CD4-positive, alpha-beta memory T cell (primary cell): ENCODE data around the gene CELF1. TPM values are rescaled to one million over a fixed set of nuclear protein-coding genes. Genes with fewer than 3 reads are reported as not detected.

Source experiments
- CTCF ChIA-PET: fragments of 350-600 bp; sonication (Branson Sonifier 250); formaldehyde crosslinking; loops from one replicate; lab custom pipeline; 2021; ENCODE audit warnings: inconsistent platforms; ENCODE audit not compliant: partially characterized antibody; lab: Charles Lee
- POLR2A ChIA-PET: fragments of 350-600 bp; sonication (Branson Sonifier 250); formaldehyde crosslinking; loops from one replicate; lab custom pipeline; 2021; ENCODE audit not compliant: partially characterized antibody; lab: Charles Lee
- DNase-seq, 5 donors: peaks; one replicate each; pipeline versions ENCODE4 v3.0.0 to v3.0.0-alpha.2; 2020 to 2022; ENCODE audit warnings: mixed read lengths in 1 of 5
- H3K27ac ChIP-seq: one replicate; pipeline ENCODE4 v1.7.0; 2013; ENCODE audit warnings: low read depth, low read length
- H3K27me3 ChIP-seq: 2 replicates; pipeline ENCODE4 v1.7.0; 2013; ENCODE audit warnings: mild to moderate bottlenecking, low read length, moderate library complexity; ENCODE audit not compliant: insufficient read depth
- H3K36me3 ChIP-seq: 2 replicates; pipeline ENCODE4 v1.7.0; 2013; ENCODE audit warnings: mild to moderate bottlenecking, low read length, moderate library complexity; ENCODE audit not compliant: insufficient read depth
- H3K4me1 ChIP-seq: 2 replicates; pipeline ENCODE4 v1.7.0; 2013; ENCODE audit warnings: mild to moderate bottlenecking, low read length, moderate library complexity; ENCODE audit not compliant: insufficient read depth
- H3K4me3 ChIP-seq, 2 donors: one replicate each; pipeline ENCODE4 v1.7.0; 2013; ENCODE audit warnings: low read length in 2 of 2, mild to moderate bottlenecking in 1 of 2
- H3K9me3 ChIP-seq, 2 donors: one replicate each; pipeline ENCODE4 v1.7.0; 2013; ENCODE audit warnings: low read length in 2 of 2, control low read depth in 1 of 2; ENCODE audit not compliant: control insufficient read depth in 1 of 2
- H3K27ac Mint-ChIP-seq, 7 donors: one replicate each; pipeline ENCODE4 v1.8.0; 2020 to 2021; ENCODE audit warnings: mixed read lengths in 7 of 7, mild to moderate bottlenecking in 6 of 7, inconsistent platforms in 3 of 7, moderate library complexity in 3 of 7
- H3K27me3 Mint-ChIP-seq, 2 donors: one replicate each; pipeline ENCODE4 v1.8.0; 2020 to 2021; ENCODE audit warnings: mixed read lengths in 2 of 2
- H3K36me3 Mint-ChIP-seq, 2 donors: one replicate each; pipeline ENCODE4 v1.8.0; 2020 to 2021; ENCODE audit warnings: mixed read lengths in 2 of 2, inconsistent platforms in 1 of 2, mild to moderate bottlenecking in 1 of 2
- H3K4me1 Mint-ChIP-seq, 4 donors: one replicate each; pipeline ENCODE4 v1.8.0; 2020 to 2021; ENCODE audit warnings: mixed read lengths in 4 of 4, mild to moderate bottlenecking in 1 of 4
- H3K4me3 Mint-ChIP-seq, 8 donors: one replicate each; pipeline ENCODE4 v1.8.0; 2020 to 2021; ENCODE audit warnings: mixed read lengths in 8 of 8, mild to moderate bottlenecking in 7 of 8, moderate library complexity in 6 of 8, inconsistent platforms in 3 of 8
- H3K9me3 Mint-ChIP-seq, 8 donors: one replicate each; pipeline ENCODE4 v1.8.0; 2020 to 2021; ENCODE audit warnings: mixed read lengths in 8 of 8, mild to moderate bottlenecking in 5 of 8, inconsistent platforms in 3 of 8, moderate library complexity in 1 of 8
- intact Hi-C: fragments of 100-400 bp; cut with micrococcal nuclease; formaldehyde crosslinking; loops from one replicate; pipeline ENCODE4 v1.15.1; 2023
- polyA plus RNA-seq, 2 donors: library from polyadenylated mRNA; unstranded; fragments of 300-500 nt; fragmentation: Illumina TruSeq; gene quantifications; one replicate each; pipeline ENCODE4 v1.2.3, GENCODE V29; 2021
- total RNA-seq, 2 experiments: library from RNA; stranded (reverse); gene quantifications; one replicate each; pipeline ENCODE4 v1.2.3, GENCODE V29; 2021

CELF1 gene
- total and polyA plus RNA-seq, 4 experiments from 2014 or later, result 45.6 to 149 (median 110) TPM

- Histone ChIP-seq H3K27ac (no peak overlapping the region), H3K4me3 (no peak overlapping the region), H3K4me1 (peaks cover 51% of the 10 kb centered on the region), H3K36me3 (peaks cover 12% of the 10 kb centered on the region), H3K9me3 (no peaks in the 10 kb centered on the region), H3K27me3 (no peaks in the 10 kb centered on the region)
- intact Hi-C loops, result no loop called here
- H3K27ac Mint-ChIP-seq, result peak overlapping the region in 4 of 7 donors; percentile 9 to 55 (median 36)
- H3K36me3 Mint-ChIP-seq, result peaks cover 5 to 43% of the 10 kb centered on the region in 2 donors
- ChIA-PET CTCF (interaction anchor here (0.6 to 1.4 kb wide), 2 partner anchors 9 to 50 kb away, joined by 3 to 5 read pairs; no protein-coding TSS in a partner anchor), POLR2A (interaction anchor here (0.6 to 1.5 kb wide), 2 partner anchors 9 to 777 kb away, joined by 4 read pairs; no protein-coding TSS in a partner anchor)
- H3K4me3 Mint-ChIP-seq, result no peak overlapping the region
- no peak for DNase-seq
- no peaks in the 10 kb centered on the region for H3K9me3 Mint-ChIP-seq
- peaks cover 36 to 66% (median 42%) of the 10 kb centered on the region in 4 donors for H3K4me1 Mint-ChIP-seq
- no peaks in the 10 kb centered on the region for H3K27me3 Mint-ChIP-seq
Observed at GRCh38 chr11:47501101-47501500, 51.8 kb downstream of the CELF1 start.

- ChIA-PET POLR2A (interaction anchor here (0.7 kb wide), 1 partner anchor 11 kb away, joined by 3 read pairs; no protein-coding TSS in a partner anchor), CTCF (interaction anchor here (1.4 kb wide), 1 partner anchor 10 kb away, joined by 5 read pairs; no protein-coding TSS in a partner anchor)
- Histone ChIP-seq H3K9me3 (no peaks in the 10 kb centered on the region), H3K36me3 (peaks cover 15% of the 10 kb centered on the region), H3K4me3 (no peak overlapping the region), H3K27ac (no peak overlapping the region), H3K27me3 (no peaks in the 10 kb centered on the region), H3K4me1 (peaks cover 53% of the 10 kb centered on the region)
- Mint-ChIP-seq H3K9me3 (no peaks in the 10 kb centered on the region), H3K27me3 (no peaks in the 10 kb centered on the region), H3K4me3 (no peak overlapping the region), H3K4me1 (peaks cover 35 to 62% (median 41%) of the 10 kb centered on the region in 4 donors), H3K36me3 (peaks cover 5 to 42% of the 10 kb centered on the region in 2 donors), H3K27ac (peak overlapping the region in 4 of 7 donors; percentile 9 to 55 (median 32))
- no peak for DNase-seq
- intact Hi-C loops, result no loop called here
Observed at GRCh38 chr11:47500121-47500520, 52.8 kb downstream of the CELF1 start.

- Histone ChIP-seq H3K9me3 (no peaks in the 10 kb centered on the region), H3K36me3 (peaks cover 21% of the 10 kb centered on the region), H3K4me1 (peaks cover 49% of the 10 kb centered on the region), H3K27me3 (no peaks in the 10 kb centered on the region), H3K4me3 (no peak overlapping the region), H3K27ac (no peak overlapping the region)
- Mint-ChIP-seq H3K4me3 (no peak overlapping the region), H3K36me3 (peaks cover 5 to 39% of the 10 kb centered on the region in 2 donors), H3K9me3 (no peaks in the 10 kb centered on the region), H3K27ac (peak overlapping the region in 2 of 7 donors; percentile 29 to 52), H3K4me1 (peaks cover 31 to 58% (median 38%) of the 10 kb centered on the region in 4 donors), H3K27me3 (no peaks in the 10 kb centered on the region)
- ChIA-PET CTCF (no interaction called here), POLR2A (no interaction called here)
- intact Hi-C loops, result no loop called here
- DNase-seq, result no peak
Observed at GRCh38 chr11:47499614-47500013, 53.3 kb downstream of the CELF1 start.

- Histone ChIP-seq H3K4me3 (no peak overlapping the region), H3K27ac (no peak overlapping the region), H3K27me3 (no peaks in the 10 kb centered on the region), H3K9me3 (no peaks in the 10 kb centered on the region), H3K4me1 (peaks cover 47% of the 10 kb centered on the region), H3K36me3 (peaks cover 25% of the 10 kb centered on the region)
- CTCF ChIA-PET, result interaction anchor here (1.4 to 1.7 kb wide), 2 partner anchors 9 to 11 kb away, joined by 5 read pairs; no protein-coding TSS in a partner anchor
- H3K27me3 Mint-ChIP-seq, result no peaks in the 10 kb centered on the region
- no peak for DNase-seq
- POLR2A ChIA-PET, result no interaction called here
- intact Hi-C loops, result no loop called here
- no peaks in the 10 kb centered on the region for H3K9me3 Mint-ChIP-seq
- peaks cover 7 to 42% of the 10 kb centered on the region in 2 donors for H3K36me3 Mint-ChIP-seq
- H3K27ac Mint-ChIP-seq, result peak overlapping the region in 4 of 7 donors; percentile 5 to 32 (median 23)
- H3K4me1 Mint-ChIP-seq, result peaks cover 31 to 57% (median 39%) of the 10 kb centered on the region in 4 donors
- H3K4me3 Mint-ChIP-seq, result no peak overlapping the region
Observed at GRCh38 chr11:47499161-47499560, 53.8 kb downstream of the CELF1 start.

- H3K36me3 Mint-ChIP-seq, result peaks cover 12 to 46% of the 10 kb centered on the region in 2 donors
- no peak overlapping the region for H3K4me3 Mint-ChIP-seq
- no peaks in the 10 kb centered on the region for H3K27me3 Mint-ChIP-seq
- no peak overlapping the region for H3K27ac ChIP-seq
- ChIA-PET CTCF (interaction anchor here (1.4 to 1.7 kb wide), 2 partner anchors 8 to 11 kb away, joined by 5 read pairs; no protein-coding TSS in a partner anchor), POLR2A (interaction anchor here (1.3 kb wide), 1 partner anchor 8 kb away, joined by 4 read pairs; no protein-coding TSS in a partner anchor)
- no peaks in the 10 kb centered on the region for H3K27me3 ChIP-seq
- no peak for DNase-seq
- no peak overlapping the region for H3K27ac Mint-ChIP-seq
- H3K4me3 ChIP-seq, result no peak overlapping the region
- intact Hi-C loops, result no loop called here
- peaks cover 28% of the 10 kb centered on the region for H3K36me3 ChIP-seq
- peaks cover 33 to 57% (median 40%) of the 10 kb centered on the region in 4 donors for H3K4me1 Mint-ChIP-seq
- peaks cover 42% of the 10 kb centered on the region for H3K4me1 ChIP-seq
- no peaks in the 10 kb centered on the region for H3K9me3 Mint-ChIP-seq
- H3K9me3 ChIP-seq, result no peaks in the 10 kb centered on the region
Observed at GRCh38 chr11:47498584-47499152, 54.3 kb downstream of the CELF1 start.

- Histone ChIP-seq H3K4me1 (peaks cover 39% of the 10 kb centered on the region), H3K36me3 (peaks cover 29% of the 10 kb centered on the region), H3K4me3 (no peak overlapping the region), H3K9me3 (no peaks in the 10 kb centered on the region), H3K27me3 (no peaks in the 10 kb centered on the region), H3K27ac (no peak overlapping the region)
- no peaks in the 10 kb centered on the region for H3K27me3 Mint-ChIP-seq
- H3K4me1 Mint-ChIP-seq, result peaks cover 32 to 53% (median 37%) of the 10 kb centered on the region in 4 donors
- ChIA-PET CTCF (interaction anchor here (1.4 to 1.7 kb wide), 2 partner anchors 8 to 10 kb away, joined by 5 read pairs; no protein-coding TSS in a partner anchor), POLR2A (interaction anchor here (1.3 kb wide), 1 partner anchor 9 kb away, joined by 4 read pairs; no protein-coding TSS in a partner anchor)
- H3K27ac Mint-ChIP-seq, result no peak overlapping the region
- intact Hi-C loops, result no loop called here
- H3K4me3 Mint-ChIP-seq, result no peak overlapping the region
- no peak for DNase-seq
- H3K9me3 Mint-ChIP-seq, result no peaks in the 10 kb centered on the region
- peaks cover 14 to 44% of the 10 kb centered on the region in 2 donors for H3K36me3 Mint-ChIP-seq
Observed at GRCh38 chr11:47498149-47498548, 54.8 kb downstream of the CELF1 start.

GRCh38 chr11:47496808-47497207 is 56.1 kb downstream of the CELF1 start:
- Mint-ChIP-seq H3K9me3 (no peaks in the 10 kb centered on the region), H3K4me3 (no peak overlapping the region), H3K4me1 (peaks cover 29 to 45% (median 32%) of the 10 kb centered on the region in 4 donors), H3K36me3 (peaks cover 19 to 40% of the 10 kb centered on the region in 2 donors), H3K27me3 (no peaks in the 10 kb centered on the region), H3K27ac (no peak overlapping the region)
- Histone ChIP-seq H3K9me3 (no peaks in the 10 kb centered on the region), H3K4me3 (no peak overlapping the region), H3K4me1 (peaks cover 38% of the 10 kb centered on the region), H3K36me3 (peaks cover 29% of the 10 kb centered on the region), H3K27ac (no peak overlapping the region), H3K27me3 (no peaks in the 10 kb centered on the region)
- DNase-seq, result no peak
- POLR2A ChIA-PET, result no interaction called here
- intact Hi-C loops, result no loop called here
- CTCF ChIA-PET, result interaction anchor here (1.2 kb wide), 1 partner anchor 57 kb away, joined by 4 read pairs; no protein-coding TSS in a partner anchor
